ENCODE results near the gene OVAAL.

OVAAL gene

DNA sequence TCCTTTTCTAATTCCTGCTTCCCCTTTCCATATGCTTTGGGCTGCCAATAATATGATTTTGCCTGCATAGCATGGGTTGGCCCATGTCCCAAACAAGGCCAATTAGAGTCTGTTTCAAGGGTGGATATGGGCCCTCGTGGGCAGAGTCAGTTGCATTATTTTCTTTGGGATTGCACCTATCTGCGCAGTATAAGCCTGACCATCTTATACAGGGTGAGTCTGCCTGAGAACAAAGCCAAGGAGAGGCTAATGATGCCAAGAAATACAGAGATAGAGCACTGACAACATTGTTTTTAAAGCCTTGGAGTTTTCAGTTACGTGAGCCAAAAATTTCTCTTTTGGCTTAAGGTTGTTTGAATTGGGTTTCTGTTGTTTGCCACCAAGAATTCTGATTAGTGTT is 18.6 kb downstream of the OVAAL start:
- Histone ChIP-seq H2AFZ (ENCODE audit: low read length) (no peak overlapping the region), H3K36me3 (replicated peaks in 1 of 2; ENCODE audit: control insufficient read depth in 2 of 2, insufficient read depth in 2 of 2, low read length in 2 of 2) (no peaks in the 10 kb centered on the region), H3K27ac (replicated peaks; ENCODE audit: low read length) (no peak overlapping the region), H3K79me1 (ENCODE audit: low read depth, low read length) (no peaks in the 10 kb centered on the region), H4K91ac (ENCODE audit: low read depth, low read length, poor library complexity) (no peak overlapping the region), H3K27me3 (ENCODE audit: control insufficient read depth in 3 of 3, insufficient read depth in 3 of 3, low read depth in 1 of 3, low read length in 3 of 3) (no peaks in the 10 kb centered on the region), H2BK5ac (ENCODE audit: low read length) (no peak overlapping the region), H3K9me3 (replicated peaks in 1 of 2; ENCODE audit: control insufficient read depth in 2 of 2, insufficient read depth in 1 of 2, low read depth in 1 of 2, low read length in 2 of 2) (peaks cover 2 to 10% of the 10 kb centered on the region in 2 donors), H2BK120ac (ENCODE audit: low read depth, low read length) (no peak overlapping the region), H3K4me2 (ENCODE audit: insufficient read depth, low read length, poor library complexity, severe bottlenecking) (no peak overlapping the region), H3K23ac (ENCODE audit: low read depth, low read length, poor library complexity) (no peak overlapping the region), H2BK15ac (ENCODE audit: low read length) (no peak overlapping the region), H3K9ac (ENCODE audit: low read depth, low read length, poor library complexity) (no peak overlapping the region), H3K14ac (ENCODE audit: low read length) (no peak overlapping the region), H3K4me3 (ENCODE audit: low read length in 2 of 2) (no peak overlapping the region), H3K18ac (ENCODE audit: low read length) (no peak overlapping the region), H4K8ac (ENCODE audit: low read depth, low read length) (no peak overlapping the region), H2BK12ac (ENCODE audit: low read length) (no peak overlapping the region), H3K4me1 (ENCODE audit: control insufficient read depth in 2 of 2, insufficient read depth in 1 of 2, low read depth in 1 of 2, low read length in 2 of 2) (peaks cover 9 to 14% of the 10 kb centered on the region in 2 donors), H3K4ac (ENCODE audit: low read length) (no peak overlapping the region), H2AK5ac (ENCODE audit: low read depth, low read length) (no peak overlapping the region)
- WGBS, 2 donors (ENCODE audit: extremely low coverage in 2 of 2, insufficient read length in 2 of 2, insufficient replicate concordance in 1 of 2) = no CpG with 5 or more reads among the region's 3 CpGs
- no peak for DNase-seq (ENCODE audit: low spot score)

DNA sequence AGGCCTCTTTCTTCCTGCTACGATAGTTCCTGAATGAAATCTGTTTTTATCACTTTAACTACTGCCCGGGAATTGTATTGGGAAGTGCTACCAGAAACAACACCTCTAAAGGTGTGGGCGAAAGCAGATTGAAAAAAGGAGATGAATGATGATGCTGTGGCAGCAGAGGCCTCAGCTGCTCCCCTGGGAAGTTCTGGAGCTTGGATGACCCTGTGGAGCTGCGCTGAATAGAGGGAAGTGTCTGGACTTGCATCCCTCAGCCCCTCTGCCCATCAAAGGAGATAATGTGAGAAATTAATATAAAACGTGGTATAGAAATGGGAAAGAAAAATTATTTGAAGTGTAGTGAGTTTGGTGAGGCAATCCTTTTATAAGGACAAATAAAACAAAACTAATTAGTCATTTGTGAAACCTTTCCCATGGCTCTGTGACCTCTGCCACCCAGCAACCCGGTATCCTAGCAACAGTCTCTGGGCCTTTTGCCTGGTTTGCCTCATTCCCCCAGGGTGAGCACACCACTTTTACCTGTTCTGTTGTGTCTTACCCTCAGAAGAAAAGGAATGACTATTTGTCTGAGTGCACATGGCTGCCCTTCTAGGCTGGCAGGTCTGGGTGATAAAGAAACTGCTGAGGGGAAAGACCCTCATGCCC is 21.3 kb downstream of the OVAAL start:
- Histone ChIP-seq H2BK15ac (ENCODE audit: low read length) (no peak overlapping the region), H3K36me3 (replicated peaks in 1 of 2; ENCODE audit: control insufficient read depth in 2 of 2, insufficient read depth in 2 of 2, low read length in 2 of 2) (no peaks in the 10 kb centered on the region), H3K4me2 (ENCODE audit: insufficient read depth, low read length, poor library complexity, severe bottlenecking) (no peak overlapping the region), H2BK12ac (ENCODE audit: low read length) (no peak overlapping the region), H4K91ac (ENCODE audit: low read depth, low read length, poor library complexity) (no peak overlapping the region), H3K27me3 (ENCODE audit: control insufficient read depth in 3 of 3, insufficient read depth in 3 of 3, low read depth in 1 of 3, low read length in 3 of 3) (no peaks in the 10 kb centered on the region), H3K79me1 (ENCODE audit: low read depth, low read length) (no peaks in the 10 kb centered on the region), H2BK120ac (ENCODE audit: low read depth, low read length) (no peak overlapping the region), H2BK5ac (ENCODE audit: low read length) (no peak overlapping the region), H3K23ac (ENCODE audit: low read depth, low read length, poor library complexity) (no peak overlapping the region), H3K14ac (ENCODE audit: low read length) (no peak overlapping the region), H3K9me3 (replicated peaks in 1 of 2; ENCODE audit: control insufficient read depth in 2 of 2, insufficient read depth in 1 of 2, low read depth in 1 of 2, low read length in 2 of 2) (peaks cover 2 to 10% of the 10 kb centered on the region in 2 donors), H3K18ac (ENCODE audit: low read length) (no peak overlapping the region), H3K27ac (replicated peaks; ENCODE audit: low read length) (peak overlapping the region; percentile 66), H2AFZ (ENCODE audit: low read length) (peak overlapping the region; percentile 53), H4K8ac (ENCODE audit: low read depth, low read length) (no peak overlapping the region), H3K9ac (ENCODE audit: low read depth, low read length, poor library complexity) (no peak overlapping the region), H3K4me3 (ENCODE audit: low read length in 2 of 2) (no peak overlapping the region), H3K4me1 (ENCODE audit: control insufficient read depth in 2 of 2, insufficient read depth in 1 of 2, low read depth in 1 of 2, low read length in 2 of 2) (peaks cover 9 to 14% of the 10 kb centered on the region in 2 donors), H2AK5ac (ENCODE audit: low read depth, low read length) (no peak overlapping the region), H3K4ac (ENCODE audit: low read length) (no peak overlapping the region)
- no peak for DNase-seq (ENCODE audit: low spot score)
- 100% methylated on average over 1 of the region's 6 CpGs for WGBS, 2 donors (ENCODE audit: extremely low coverage in 2 of 2, insufficient read length in 2 of 2, insufficient replicate concordance in 1 of 2)

DNA sequence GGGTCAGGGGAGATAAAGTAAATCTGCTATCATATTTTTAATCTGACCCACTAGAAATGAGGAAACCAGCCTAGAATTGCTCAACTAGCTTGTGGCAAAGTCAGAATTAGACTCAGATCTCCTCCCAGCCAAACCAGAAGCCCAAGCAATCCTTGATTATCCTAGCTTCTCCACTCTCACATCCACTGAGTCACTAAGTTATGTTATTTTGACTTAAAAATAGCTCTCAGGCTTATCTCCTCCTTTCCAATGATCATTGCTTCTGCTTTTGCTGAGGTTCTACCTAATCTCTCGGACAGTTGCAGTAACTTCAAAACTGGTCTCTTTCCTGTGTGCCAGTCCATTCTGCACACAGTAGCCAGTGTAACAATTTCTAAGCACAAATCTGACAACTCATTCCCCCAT is 22.9 kb downstream of the OVAAL start:
- Histone ChIP-seq H2AK5ac (ENCODE audit: low read depth, low read length) (no peak overlapping the region), H3K4me1 (ENCODE audit: control insufficient read depth in 2 of 2, insufficient read depth in 1 of 2, low read depth in 1 of 2, low read length in 2 of 2) (peaks cover 10 to 17% of the 10 kb centered on the region in 2 donors), H3K79me1 (ENCODE audit: low read depth, low read length) (no peaks in the 10 kb centered on the region), H3K27me3 (ENCODE audit: control insufficient read depth in 3 of 3, insufficient read depth in 3 of 3, low read depth in 1 of 3, low read length in 3 of 3) (no peaks in the 10 kb centered on the region), H3K4ac (ENCODE audit: low read length) (no peak overlapping the region), H3K27ac (replicated peaks; ENCODE audit: low read length) (no peak overlapping the region), H3K18ac (ENCODE audit: low read length) (no peak overlapping the region), H3K14ac (ENCODE audit: low read length) (no peak overlapping the region), H3K36me3 (replicated peaks in 1 of 2; ENCODE audit: control insufficient read depth in 2 of 2, insufficient read depth in 2 of 2, low read length in 2 of 2) (no peaks in the 10 kb centered on the region), H4K8ac (ENCODE audit: low read depth, low read length) (no peak overlapping the region), H2BK15ac (ENCODE audit: low read length) (no peak overlapping the region), H3K23ac (ENCODE audit: low read depth, low read length, poor library complexity) (no peak overlapping the region), H2BK120ac (ENCODE audit: low read depth, low read length) (no peak overlapping the region), H4K91ac (ENCODE audit: low read depth, low read length, poor library complexity) (no peak overlapping the region), H3K9me3 (replicated peaks in 1 of 2; ENCODE audit: control insufficient read depth in 2 of 2, insufficient read depth in 1 of 2, low read depth in 1 of 2, low read length in 2 of 2) (peaks cover 2 to 10% of the 10 kb centered on the region in 2 donors), H2BK12ac (ENCODE audit: low read length) (no peak overlapping the region), H3K9ac (ENCODE audit: low read depth, low read length, poor library complexity) (no peak overlapping the region), H2BK5ac (ENCODE audit: low read length) (no peak overlapping the region), H3K4me3 (ENCODE audit: low read length in 2 of 2) (no peak overlapping the region), H3K4me2 (ENCODE audit: insufficient read depth, low read length, poor library complexity, severe bottlenecking) (no peak overlapping the region), H2AFZ (ENCODE audit: low read length) (no peak overlapping the region)
- DNase-seq (ENCODE audit: low spot score) = no peak
- no CpG with 5 or more reads among the region's 1 CpG for WGBS, 2 donors (ENCODE audit: extremely low coverage in 2 of 2, insufficient read length in 2 of 2, insufficient replicate concordance in 1 of 2)

DNA sequence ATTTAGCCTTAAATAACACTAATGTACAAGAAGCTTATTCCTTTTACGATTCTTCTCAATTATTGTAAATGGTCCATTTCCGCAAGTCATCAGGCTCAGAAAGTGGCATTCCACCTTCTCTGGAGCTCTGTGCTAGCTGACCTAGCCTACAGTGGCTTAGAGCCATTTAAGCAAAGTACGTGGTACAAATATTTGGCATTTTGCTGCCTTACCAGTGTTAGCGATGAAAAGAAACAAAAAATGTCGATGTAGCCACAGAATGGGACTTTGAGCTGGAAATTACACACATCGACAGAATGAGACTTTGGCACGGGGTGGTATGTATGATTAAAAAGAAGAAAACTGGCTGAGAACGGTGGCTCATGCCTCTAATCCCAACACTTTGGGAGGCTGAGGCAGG is 26.1 kb downstream of the OVAAL start:
- H2BK12ac ChIP-seq (ENCODE audit: low read length) = no peak overlapping the region
- no peak overlapping the region for H3K4ac ChIP-seq (ENCODE audit: low read length)
- no peak overlapping the region for H3K23ac ChIP-seq (ENCODE audit: low read depth, low read length, poor library complexity)
- no CpG with 5 or more reads among the region's 8 CpGs for WGBS, 2 donors (ENCODE audit: extremely low coverage in 2 of 2, insufficient read length in 2 of 2, insufficient replicate concordance in 1 of 2)
- no peak overlapping the region for H3K4me3 ChIP-seq (ENCODE audit: low read length in 2 of 2)
- peaks cover 0 to 7% of the 10 kb centered on the region in 2 donors for H3K9me3 ChIP-seq (replicated peaks in 1 of 2; ENCODE audit: control insufficient read depth in 2 of 2, insufficient read depth in 1 of 2, low read depth in 1 of 2, low read length in 2 of 2)
- no peak overlapping the region for H2BK5ac ChIP-seq (ENCODE audit: low read length)
- H3K27me3 ChIP-seq (ENCODE audit: control insufficient read depth in 3 of 3, insufficient read depth in 3 of 3, low read depth in 1 of 3, low read length in 3 of 3) = no peaks in the 10 kb centered on the region
- no peaks in the 10 kb centered on the region for H3K79me1 ChIP-seq (ENCODE audit: low read depth, low read length)
- no peak overlapping the region for H3K14ac ChIP-seq (ENCODE audit: low read length)
- DNase-seq (ENCODE audit: low spot score) = no peak
- no peak overlapping the region for H2AK5ac ChIP-seq (ENCODE audit: low read depth, low read length)
- no peak overlapping the region for H2BK15ac ChIP-seq (ENCODE audit: low read length)
- H3K36me3 ChIP-seq (replicated peaks in 1 of 2; ENCODE audit: control insufficient read depth in 2 of 2, insufficient read depth in 2 of 2, low read length in 2 of 2) = no peaks in the 10 kb centered on the region
- H3K27ac ChIP-seq (replicated peaks; ENCODE audit: low read length) = no peak overlapping the region
- no peak overlapping the region for H3K9ac ChIP-seq (ENCODE audit: low read depth, low read length, poor library complexity)
- no peak overlapping the region for H2AFZ ChIP-seq (ENCODE audit: low read length)
- no peak overlapping the region for H4K91ac ChIP-seq (ENCODE audit: low read depth, low read length, poor library complexity)
- H2BK120ac ChIP-seq (ENCODE audit: low read depth, low read length) = no peak overlapping the region
- H3K4me2 ChIP-seq (ENCODE audit: insufficient read depth, low read length, poor library complexity, severe bottlenecking) = no peak overlapping the region
- H3K4me1 ChIP-seq (ENCODE audit: control insufficient read depth in 2 of 2, insufficient read depth in 1 of 2, low read depth in 1 of 2, low read length in 2 of 2) = peaks cover 7 to 12% of the 10 kb centered on the region in 2 donors
- H4K8ac ChIP-seq (ENCODE audit: low read depth, low read length) = no peak overlapping the region
- H3K18ac ChIP-seq (ENCODE audit: low read length) = no peak overlapping the region

All from neuronal stem cell (in vitro differentiated cells).